Urothelium cell line (cell line): ENCODE data around the gene TMEFF2.
"Not testable (repeated sequence)": the region's sequence is repeated elsewhere in the genome, so short reads cannot be mapped to it uniquely, and the experiment has no call there.

Experiments
- DNase-seq: peaks from one replicate; pipeline ENCODE4 v3.0.0; 2011; ENCODE audit warnings: low spot score, mixed read lengths
- FAIRE-seq: peaks from 2 replicates; lab custom pipeline; 2011; peaks lifted over from hg19 to GRCh38; lab: Jason Lieb, UNC

The TMEFF2 gene

GRCh38 chr2:191942090-191942738 lies 252.5 kb downstream of the TMEFF2 start:
- FAIRE-seq (no peak), DNase-seq (no peak)

- no peak for DNase-seq
- FAIRE-seq: no peak
Observed at GRCh38 chr2:191941376-191941929, 253.3 kb downstream of the TMEFF2 start.

GRCh38 chr2:191938779-191939178 lies 256.0 kb downstream of the TMEFF2 start:
- DNase-seq: no peak
- no peak for FAIRE-seq

- no peak for DNase-seq
- no peak for FAIRE-seq
Observed at GRCh38 chr2:191936882-191937405, 257.8 kb downstream of the TMEFF2 start.

GRCh38 chr2:191935247-191935646 lies 259.5 kb downstream of the TMEFF2 start:
- no peak for DNase-seq
- no peak for FAIRE-seq

GRCh38 chr2:191933307-191934105 lies 261.2 kb downstream of the TMEFF2 start:
- FAIRE-seq (no peak), DNase-seq (no peak)

- no peak for FAIRE-seq
- DNase-seq: no peak
Observed at GRCh38 chr2:191932286-191932685, 262.4 kb downstream of the TMEFF2 start.

GRCh38 chr2:191931329-191931728 lies 263.4 kb downstream of the TMEFF2 start:
- no peak for DNase-seq
- no peak for FAIRE-seq

GRCh38 chr2:191930205-191930604 lies 264.5 kb downstream of the TMEFF2 start:
- FAIRE-seq (no peak), DNase-seq (no peak)

- DNase-seq: no peak
- FAIRE-seq: no peak
Observed at GRCh38 chr2:191929288-191929687, 265.4 kb downstream of the TMEFF2 start.

- DNase-seq (no peak), FAIRE-seq (no peak)
Observed at GRCh38 chr2:191927991-191928390, 266.7 kb downstream of the TMEFF2 start.

GRCh38 chr2:191927319-191927867 lies 267.3 kb downstream of the TMEFF2 start:
- peak; percentile 65 for DNase-seq
- no peak for FAIRE-seq

- FAIRE-seq (no peak), DNase-seq (no peak)
Observed at GRCh38 chr2:191926671-191927070, 268.1 kb downstream of the TMEFF2 start.

- DNase-seq (no peak), FAIRE-seq (no peak)
Observed at GRCh38 chr2:191923652-191923997, 271.1 kb downstream of the TMEFF2 start.

- DNase-seq (no peak), FAIRE-seq (no peak)
Observed at GRCh38 chr2:191922736-191923651, 271.7 kb downstream of the TMEFF2 start.

GRCh38 chr2:191921650-191922049 lies 273.1 kb downstream of the TMEFF2 start:
- FAIRE-seq, DNase-seq: not testable (repeated sequence)

GRCh38 chr2:191920502-191920901 lies 274.2 kb downstream of the TMEFF2 start:
- FAIRE-seq (no peak), DNase-seq (no peak)

- FAIRE-seq: no peak
- DNase-seq: no peak
Observed at GRCh38 chr2:191917967-191918651, 276.6 kb downstream of the TMEFF2 start.

- FAIRE-seq: no peak
Observed at GRCh38 chr2:191917430-191917881, 277.3 kb downstream of the TMEFF2 start.

GRCh38 chr2:191916826-191917225 lies 277.9 kb downstream of the TMEFF2 start:
- no peak for FAIRE-seq
- DNase-seq: no peak

More at GRCh38 chr2:191917430-191917881, 277.3 kb downstream of the TMEFF2 start:
- DNase-seq: no peak
